Sigmoid colon (tissue), 4 donors: ENCODE results near the gene SCG5.

Source experiments
- EP300 ChIP-seq, 4 donors: sonication (generic); formaldehyde crosslinking; IDR thresholded peaks; one replicate each; pipeline ENCODE4 v1.6.1; 2017; ENCODE audit warnings: antibody characterized with exemption in 4 of 4
- POLR2A ChIP-seq, 2 donors: fragments of 450-650 bp; IDR thresholded peaks; one replicate each; pipeline ENCODE4 v1.6.1; 2016; ENCODE audit warnings: antibody characterized with exemption in 2 of 2, mild to moderate bottlenecking in 2 of 2, moderate library complexity in 2 of 2
- POLR2AphosphoS5 ChIP-seq, 4 donors: sonication (generic); formaldehyde crosslinking; IDR thresholded peaks; one replicate each; pipeline ENCODE4 v1.6.1; 2017; ENCODE audit warnings: antibody characterized with exemption in 4 of 4
- TF ChIP-seq, protein P1 (sequence below), 4 experiments: fragments of 450-650 bp in 3 of 4; fragments of 200-600 bp in 1 of 4; IDR thresholded peaks; one replicate each; pipeline ENCODE4 v1.5.1; 2016 to 2019; ENCODE audit warnings: antibody characterized with exemption in 4 of 4, mild to moderate bottlenecking in 3 of 4, moderate library complexity in 2 of 4

DNA sequence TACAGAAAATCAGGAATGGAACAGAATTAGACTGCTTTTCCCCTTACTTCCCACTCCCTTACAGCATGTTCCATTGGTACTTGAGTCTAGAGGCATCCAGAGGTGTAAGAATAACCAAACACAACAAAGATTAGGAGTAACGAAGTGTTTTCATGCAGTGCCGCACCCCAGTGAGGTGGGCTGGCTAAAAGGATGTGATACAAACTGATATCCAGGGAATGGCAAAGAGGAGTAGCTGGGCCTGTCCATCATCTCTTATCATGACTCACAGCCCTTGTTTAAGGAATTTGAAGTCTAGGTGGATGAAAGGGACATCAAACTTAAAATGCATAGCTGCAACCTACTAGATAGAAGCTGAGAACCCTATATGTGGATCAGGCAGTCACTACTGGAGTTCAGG, 16.4 kb downstream of the SCG5 start:
- TF ChIP-seq POLR2A (IDR thresholded peaks at IDR 0.05) (no peak), EP300 (IDR thresholded peaks at IDR 0.05) (no peak), POLR2AphosphoS5 (IDR thresholded peaks at IDR 0.05) (no peak)
- TF ChIP-seq, protein P1, sequence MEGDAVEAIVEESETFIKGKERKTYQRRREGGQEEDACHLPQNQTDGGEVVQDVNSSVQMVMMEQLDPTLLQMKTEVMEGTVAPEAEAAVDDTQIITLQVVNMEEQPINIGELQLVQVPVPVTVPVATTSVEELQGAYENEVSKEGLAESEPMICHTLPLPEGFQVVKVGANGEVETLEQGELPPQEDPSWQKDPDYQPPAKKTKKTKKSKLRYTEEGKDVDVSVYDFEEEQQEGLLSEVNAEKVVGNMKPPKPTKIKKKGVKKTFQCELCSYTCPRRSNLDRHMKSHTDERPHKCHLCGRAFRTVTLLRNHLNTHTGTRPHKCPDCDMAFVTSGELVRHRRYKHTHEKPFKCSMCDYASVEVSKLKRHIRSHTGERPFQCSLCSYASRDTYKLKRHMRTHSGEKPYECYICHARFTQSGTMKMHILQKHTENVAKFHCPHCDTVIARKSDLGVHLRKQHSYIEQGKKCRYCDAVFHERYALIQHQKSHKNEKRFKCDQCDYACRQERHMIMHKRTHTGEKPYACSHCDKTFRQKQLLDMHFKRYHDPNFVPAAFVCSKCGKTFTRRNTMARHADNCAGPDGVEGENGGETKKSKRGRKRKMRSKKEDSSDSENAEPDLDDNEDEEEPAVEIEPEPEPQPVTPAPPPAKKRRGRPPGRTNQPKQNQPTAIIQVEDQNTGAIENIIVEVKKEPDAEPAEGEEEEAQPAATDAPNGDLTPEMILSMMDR (IDR thresholded peaks at IDR 0.05): no peak
